GM12878 (cell line): Measurements from ENCODE around the gene HSD17B11. TPM values are rescaled to one million over a fixed set of nuclear protein-coding genes. Genes with fewer than 3 reads are reported as not detected.

Experiments used
- ATAC-seq: fragments of 200-7000 bp; cut with Tn5 transposase; 3 replicates; pipeline ENCODE4 v1.9.1; 2020; ENCODE audit warnings: mild to moderate bottlenecking, moderate library complexity
- BruUV-seq: library from RNA; stranded (reverse); fragments of 400-500 nt; replicated peaks from 2 replicates; lab custom pipeline; 2021; lab: Mats Ljungman, UMichigan
- CTCF ChIA-PET: fragments of 300-600 bp; sonication (Branson Sonifier 250); formaldehyde crosslinking; extraction: SDS; loops from one replicate; lab custom pipeline; 2021; ENCODE audit warnings: inconsistent platforms; lab: Yijun Ruan, JAX
- POLR2A ChIA-PET: fragments of 350-600 bp; formaldehyde crosslinking; extraction: SDS; loops from one replicate; lab custom pipeline; 2021; ENCODE audit warnings: inconsistent platforms; lab: Charles Lee
- RAD21 ChIA-PET: fragments of 300-600 bp; sonication (Branson Sonifier 250); formaldehyde crosslinking; loops from one replicate; lab custom pipeline; 2023; ENCODE audit warnings: antibody characterized with exemption; ENCODE audit not compliant: unreplicated experiment; lab: Charles Lee
- SMC1A ChIA-PET: fragments of 300-600 bp; sonication (Branson Sonifier 250); formaldehyde crosslinking; loops from one replicate; lab custom pipeline; 2023; ENCODE audit not compliant: unreplicated experiment, uncharacterized antibody; lab: Charles Lee
- DNase-seq: peaks from one replicate; pipeline ENCODE4 v3.0.0-alpha.2; 2011; ENCODE audit warnings: low read depth, low spot score
- FAIRE-seq: peaks from 3 replicates; lab custom pipeline; 2011; peaks lifted over from hg19 to GRCh38; lab: Jason Lieb, UNC
- H2AFZ ChIP-seq: 2 replicates; pipeline ENCODE4 v1.6.0; 2011; ENCODE audit warnings: low read depth, low read length, control low read depth; ENCODE audit not compliant: control insufficient read depth
- H3K27ac ChIP-seq: 2 replicates; pipeline ENCODE4 v1.5.1; 2011; ENCODE audit warnings: control low read depth; ENCODE audit not compliant: control insufficient read depth, insufficient read depth
- H3K27me3 ChIP-seq, 2 experiments: replicated peaks in 1 of 2; 2 replicates each; pipeline versions ENCODE4 v1.6.0 to v1.6.1; 2011; ENCODE audit warnings: low read length in 1 of 2; ENCODE audit not compliant: control insufficient read depth in 2 of 2, insufficient read depth in 2 of 2
- H3K36me3 ChIP-seq, 2 experiments: 2 replicates each; pipeline ENCODE4 v1.5.1; 2011; ENCODE audit warnings: low read length in 1 of 2; ENCODE audit not compliant: control insufficient read depth in 2 of 2, insufficient read depth in 2 of 2
- H3K4me1 ChIP-seq: 2 replicates; pipeline ENCODE4 v1.6.1; 2011; ENCODE audit warnings: mild to moderate bottlenecking, low read length, moderate library complexity, mixed read lengths; ENCODE audit not compliant: control insufficient read depth, insufficient read depth
- H3K4me2 ChIP-seq: 2 replicates; pipeline ENCODE4 v1.6.0; 2011; ENCODE audit warnings: control low read depth; ENCODE audit not compliant: control insufficient read depth, insufficient read depth
- H3K4me3 ChIP-seq: fragments of 200-600 bp; sonication (generic); 2 replicates; pipeline ENCODE4 v1.5.1; 2016
- H3K79me2 ChIP-seq: 2 replicates; pipeline ENCODE4 v1.6.0; 2011; ENCODE audit warnings: low read length; ENCODE audit not compliant: control insufficient read depth, insufficient read depth
- H3K9ac ChIP-seq: 2 replicates; pipeline ENCODE4 v1.8.0; 2011; ENCODE audit warnings: low read length, control low read depth, mixed read lengths; ENCODE audit not compliant: control insufficient read depth, insufficient read depth
- H3K9me3 ChIP-seq: replicated peaks from 3 replicates; pipeline ENCODE4 v1.5.1; 2011; ENCODE audit warnings: mild to moderate bottlenecking, low read length; ENCODE audit not compliant: control insufficient read depth, insufficient read depth
- H4K20me1 ChIP-seq: 2 replicates; pipeline ENCODE4 v1.6.0; 2011; ENCODE audit not compliant: control insufficient read depth, insufficient read depth
- BACH1 ChIP-seq: fragments of 450-650 bp; IDR thresholded peaks from 2 replicates; pipeline ENCODE4 v1.6.1; 2017; ENCODE audit warnings: mild to moderate bottlenecking, borderline replicate concordance
- CBX3 ChIP-seq: fragments of 200-600 bp; sonication (generic); IDR thresholded peaks from 2 replicates; pipeline ENCODE4 v1.6.1; 2016; ENCODE audit warnings: low read depth, borderline replicate concordance
- E2F4 ChIP-seq: IDR thresholded peaks from 2 replicates; pipeline ENCODE4 v1.6.1; 2012; ENCODE audit warnings: low read depth, low read length, improper control_type of control experiment
- IKZF1 ChIP-seq: fragments of 450-650 bp; conservative IDR thresholded peaks from 2 replicates; pipeline ENCODE4 v1.6.1; 2017; ENCODE audit warnings: antibody characterized with exemption, mild to moderate bottlenecking
- IRF4 ChIP-seq: IDR thresholded peaks from 2 replicates; pipeline ENCODE4 v1.6.1; 2011; ENCODE audit warnings: low read depth, low read length
- KLF5 ChIP-seq: fragments of 450-650 bp; IDR thresholded peaks from 2 replicates; pipeline ENCODE4 v1.6.1; 2014; ENCODE audit warnings: mild to moderate bottlenecking; ENCODE audit not compliant: partially characterized antibody
- LARP7 ChIP-seq: fragments of 450-650 bp; IDR thresholded peaks from 2 replicates; pipeline ENCODE4 v1.6.1; 2017; ENCODE audit warnings: mild to moderate bottlenecking
- MEF2B ChIP-seq: fragments of 450-650 bp; IDR thresholded peaks from 2 replicates; pipeline ENCODE4 v1.6.1; 2018; ENCODE audit warnings: mild to moderate bottlenecking, moderate library complexity; ENCODE audit not compliant: partially characterized antibody, poor library complexity, severe bottlenecking
- MYB ChIP-seq: fragments of 150-350 bp; IDR thresholded peaks from 2 replicates; pipeline ENCODE4 v1.6.1; 2014; ENCODE audit warnings: mild to moderate bottlenecking, low read depth, low read length, borderline replicate concordance
- PAX8 ChIP-seq: fragments of 450-650 bp; IDR thresholded peaks from 2 replicates; pipeline ENCODE4 v1.6.1; 2017; ENCODE audit warnings: mild to moderate bottlenecking, moderate library complexity
- POLR2A ChIP-seq: IDR thresholded peaks from 2 replicates; pipeline ENCODE4 v1.6.1; 2011; ENCODE audit warnings: low read depth, mild to moderate bottlenecking, low read length
- RELA ChIP-seq: fragments of 450-650 bp; IDR thresholded peaks from 2 replicates; pipeline ENCODE4 v1.8.0; 2014; ENCODE audit warnings: borderline replicate concordance; ENCODE audit not compliant: partially characterized antibody
- RFX5 ChIP-seq: IDR thresholded peaks from 2 replicates; pipeline ENCODE4 v1.6.1; 2011; ENCODE audit warnings: low read depth, low read length, improper control_type of control experiment
- SMAD5 ChIP-seq: IDR thresholded peaks from 2 replicates; pipeline ENCODE4 v1.6.1; 2016; ENCODE audit warnings: antibody characterized with exemption, low read depth
- STAT3 ChIP-seq: IDR thresholded peaks from 2 replicates; pipeline ENCODE4 v1.6.1; 2011; ENCODE audit warnings: low read depth, low read length, improper control_type of control experiment
- WGBS: methylation state at CpG from one replicate; pipeline ENCODE4 v1.1.6; 2016; ENCODE audit warnings: low lambda C conversion rate; ENCODE audit not compliant: insufficient replicate concordance, insufficient coverage; ENCODE audit errors: missing lambda C conversion rate; 5-methylcytosine and 5-hydroxymethylcytosine counted together
- in situ Hi-C: fragments of 300-500 bp; cut with MboI; formaldehyde crosslinking; loops from 9 replicates; pipeline ENCODE4 v1.14.3; 2018; ENCODE audit warnings: mixed read lengths
- intact Hi-C: fragments of 100-400 bp; cut with micrococcal nuclease; formaldehyde crosslinking; loops from one replicate; pipeline ENCODE4 v1.14.2; 2022; ENCODE audit not compliant: unreplicated experiment
- polyA plus RNA-seq, 11 experiments: library from polyadenylated mRNA; depleted of rRNA in 4 of 11; unstranded in 6 of 11; stranded (reverse) in 5 of 11; fragments of >200 nt; fragmentation: Nextera tagmentation in 4 of 11; fragmentation: Illumina TruSeq in 1 of 11; extraction: Ambion mirVana in 4 of 11; extraction: Trizol in 1 of 11; gene quantifications; 1 replicate in 1 of 11; 2 replicates in 10 of 11; pipeline versions ENCODE4 v1.2.1 to v1.2.3, GENCODE V29; 2011 to 2016; ENCODE audit warnings: inconsistent platforms in 2 of 11, missing spikeins in 2 of 11, low read depth in 1 of 11
- total RNA-seq, 4 experiments: library from RNA; depleted of rRNA in 3 of 4; stranded (reverse); fragments of >200 nt in 3 of 4; fragmentation: Illumina TruSeq in 1 of 4; extraction: Trizol in 1 of 4; gene quantifications; 2 replicates each; pipeline versions ENCODE4 v1.2.1 to v1.2.3, GENCODE V29; 2013 to 2021

The HSD17B11 gene
- total and polyA plus RNA-seq, 10 of the 15 experiments (the other 5 are each of a cell fraction or from before 2014, with no cell fraction given): 10.3 to 29.5 (median 17.7) TPM

GRCh38 chr4:87360338-87360935 lies 30.6 kb downstream of the HSD17B11 start:
- Histone ChIP-seq H3K4me1 (no peaks in the 10 kb centered on the region), H3K27ac (no peak overlapping the region), H3K4me3 (no peak overlapping the region), H3K4me2 (no peak overlapping the region), H3K9me3 (no peaks in the 10 kb centered on the region), H3K9ac (no peak overlapping the region), H3K79me2 (no peaks in the 10 kb centered on the region), H3K36me3 (0 out of 4 replicates have a peak, but pooled peaks cover 0 to 3% of the 10 kb centered on the region in 2 experiments), H4K20me1 (no peaks in the 10 kb centered on the region), H3K27me3 (no peaks in the 10 kb centered on the region), H2AFZ (no peak overlapping the region)
- DNase-seq (no peak), FAIRE-seq (no peak), ATAC-seq (no peak)
- RAD21 ChIA-PET: no interaction called here
- in situ Hi-C loops (no loop called here), intact Hi-C loops (no loop called here)
- SMC1A ChIA-PET: interaction anchor here (0.9 kb wide), 1 partner anchor 30 kb away, joined by 3 read pairs; the partner anchor contains the start of gene HSD17B11
- no peak for TF ChIP-seq PAX8
- no peak for TF ChIP-seq POLR2A
- no peak for TF ChIP-seq KLF5
- no peak for TF ChIP-seq STAT3
- BruUV-seq: no TSS peak
- 84% methylated on average over 7 of the region's 7 CpGs for WGBS
- POLR2A ChIA-PET: no interaction called here
- CTCF ChIA-PET: no interaction called here

- ChIA-PET SMC1A (interaction anchor here (0.6 to 1.4 kb wide), 2 partner anchors 31 to 185 kb away, joined by 3 read pairs; partner anchors contain the start of gene HSD17B11), CTCF (interaction anchor here (1.2 to 1.7 kb wide), 4 partner anchors 13 to 490 kb away, joined by 3 to 4 read pairs (median 4); no protein-coding TSS in a partner anchor), POLR2A (no interaction called here), RAD21 (interaction anchor here (0.6 kb wide), 1 partner anchor 674 kb away, joined by 5 read pairs; no protein-coding TSS in a partner anchor)
- DNase-seq: no peak
- no peak for ATAC-seq
- Histone ChIP-seq H3K4me1 (no peaks in the 10 kb centered on the region), H3K4me2 (no peak overlapping the region), H4K20me1 (no peaks in the 10 kb centered on the region), H2AFZ (no peak overlapping the region), H3K4me3 (no peak overlapping the region), H3K9ac (no peak overlapping the region), H3K27ac (no peak overlapping the region), H3K79me2 (no peaks in the 10 kb centered on the region), H3K9me3 (no peaks in the 10 kb centered on the region), H3K36me3 (0 out of 4 replicates have a peak, but pooled peaks cover 0 to 3% of the 10 kb centered on the region in 2 experiments), H3K27me3 (no peaks in the 10 kb centered on the region)
- intact Hi-C loops (loop anchor here (5.0 kb wide), 1 partner anchor 478 kb away; no protein-coding TSS in a partner anchor), in situ Hi-C loops (loop anchor here (5.0 kb wide), 1 partner anchor 488 kb away; no protein-coding TSS in a partner anchor)
- FAIRE-seq: no peak
- BruUV-seq: no TSS peak
- 98% methylated on average over 4 of the region's 4 CpGs for WGBS
- TF ChIP-seq IKZF1: no peak
- TF ChIP-seq POLR2A: no peak
- no peak for TF ChIP-seq BACH1
- no peak for TF ChIP-seq MEF2B
- TF ChIP-seq RELA: no peak
- TF ChIP-seq CBX3: no peak
- no peak for TF ChIP-seq MYB
- no peak for TF ChIP-seq LARP7
- TF ChIP-seq SMAD5: no peak
- TF ChIP-seq E2F4: no peak
- TF ChIP-seq RFX5: no peak
- TF ChIP-seq IRF4: no peak
Observed at GRCh38 chr4:87359258-87359657, 31.7 kb downstream of the HSD17B11 start.
